SK-N-MC (cell line): ENCODE measurements around the gene CPM.

Source experiments
- DNase-seq: peaks from one replicate; pipeline ENCODE4 v3.0.0-alpha.2; 2011; ENCODE audit warnings: low read depth, low spot score
- H3K27ac ChIP-seq: fragments of 200-600 bp; sonication (generic); 2 replicates; pipeline ENCODE4 v1.5.1; 2016; ENCODE audit warnings: mixed run types
- H3K36me3 ChIP-seq: fragments of 200-600 bp; sonication (generic); 2 replicates; pipeline ENCODE4 v1.6.1; 2017; ENCODE audit warnings: antibody characterized with exemption, low read length, mixed read lengths; ENCODE audit not compliant: insufficient read depth
- H3K4me3 ChIP-seq: fragments of 200-600 bp; sonication (generic); 2 replicates; pipeline ENCODE4 v1.5.1; 2016
- H3K9ac ChIP-seq: fragments of 200-600 bp; sonication (generic); 2 replicates; pipeline ENCODE4 v1.8.0; 2017; ENCODE audit warnings: mixed run types, mixed read lengths; ENCODE audit not compliant: insufficient read length
- H3K9me3 ChIP-seq: fragments of 200-600 bp; sonication (generic); 2 replicates; pipeline ENCODE4 v1.6.1; 2017; ENCODE audit warnings: low read depth, mild to moderate bottlenecking, antibody characterized with exemption, low read length, moderate library complexity, mixed read lengths
- EZH2 ChIP-seq: fragments of 200-600 bp; sonication (generic); IDR thresholded peaks from one replicate; pipeline ENCODE4 v1.6.1; 2017; ENCODE audit warnings: antibody characterized with exemption
- FOXP2 ChIP-seq: optimal IDR thresholded peaks from 2 replicates; pipeline ENCODE3; 2011; ENCODE audit warnings: mild to moderate bottlenecking, moderate library complexity; ENCODE audit not compliant: insufficient read depth; ENCODE audit errors: extremely low read length, control extremely low read depth
- POLR2AphosphoS5 ChIP-seq: IDR thresholded peaks from 2 replicates; pipeline ENCODE4 v1.6.1; 2012; ENCODE audit warnings: mild to moderate bottlenecking, low read depth, low read length, borderline replicate concordance

Gene CPM

GRCh38 chr12:68839183-68840147 is 93.5 kb downstream of the CPM start:
- DNase-seq, result no peak
- H3K36me3 ChIP-seq, result peaks cover 86% of the 10 kb centered on the region
- H3K27ac ChIP-seq, result no peak overlapping the region
- no peak for TF ChIP-seq POLR2AphosphoS5
- TF ChIP-seq EZH2, result no peak
- no peak for TF ChIP-seq FOXP2
- no peak overlapping the region for H3K9ac ChIP-seq
- no peak overlapping the region for H3K4me3 ChIP-seq
- no peaks in the 10 kb centered on the region for H3K9me3 ChIP-seq

GRCh38 chr12:68838046-68838886 is 94.7 kb downstream of the CPM start:
- no peaks in the 10 kb centered on the region for H3K9me3 ChIP-seq
- TF ChIP-seq EZH2 (no peak), POLR2AphosphoS5 (no peak), FOXP2 (no peak)
- no peak overlapping the region for H3K4me3 ChIP-seq
- H3K36me3 ChIP-seq, result peaks cover 87% of the 10 kb centered on the region
- H3K27ac ChIP-seq, result no peak overlapping the region
- no peak overlapping the region for H3K9ac ChIP-seq
- peak; percentile 68 for DNase-seq

DNA sequence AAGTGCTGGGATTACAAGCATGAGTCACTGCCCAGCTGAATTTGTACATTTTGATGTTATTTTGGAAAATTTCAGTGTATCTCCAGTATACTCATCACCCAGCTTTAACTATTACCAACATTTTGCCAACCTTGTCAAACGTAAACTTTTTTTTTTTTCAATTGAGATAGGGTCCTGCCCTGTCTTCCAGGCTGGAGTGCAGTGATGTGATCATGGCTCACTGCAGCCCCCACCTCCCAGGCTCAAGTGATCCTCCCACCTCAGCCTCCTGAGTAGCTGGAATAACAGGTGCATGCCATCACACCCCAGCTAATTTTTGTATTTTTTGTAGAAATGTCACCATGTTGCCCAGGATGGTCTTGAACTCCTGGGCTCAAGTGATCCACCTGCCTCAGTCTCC is 95.8 kb downstream of the CPM start:
- Histone ChIP-seq H3K36me3 (peaks cover 84% of the 10 kb centered on the region), H3K9me3 (no peaks in the 10 kb centered on the region), H3K9ac (no peak overlapping the region), H3K27ac (no peak overlapping the region), H3K4me3 (no peak overlapping the region)
- TF ChIP-seq POLR2AphosphoS5, result no peak
- no peak for DNase-seq

DNA sequence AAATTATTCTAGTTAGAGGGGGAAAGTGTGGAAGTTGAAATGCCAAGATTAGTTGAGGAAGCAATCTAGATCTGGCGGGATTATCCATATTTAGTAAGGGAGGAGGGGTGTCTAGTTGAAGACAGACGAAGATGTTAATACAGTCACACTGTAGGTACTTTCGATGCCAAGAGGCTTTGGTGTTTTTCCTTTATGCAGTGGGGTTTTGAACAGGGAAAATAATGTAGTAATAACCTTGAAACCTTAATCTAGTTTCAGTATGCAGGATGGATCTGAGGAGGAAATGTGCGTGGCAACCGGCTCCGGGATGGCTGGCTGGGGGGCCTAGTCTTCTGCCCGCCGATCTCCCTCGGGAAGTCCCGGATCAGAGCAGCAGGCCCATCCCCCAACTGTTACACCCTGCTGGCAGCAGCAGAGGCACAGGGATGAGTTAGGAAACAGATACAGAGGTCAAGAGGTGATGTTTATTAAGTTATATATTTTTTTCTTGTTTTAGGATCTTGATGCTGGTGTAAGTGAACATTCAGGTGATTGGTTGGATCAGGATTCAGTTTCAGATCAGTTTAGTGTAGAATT is 97.5 kb downstream of the CPM start:
- peak overlapping the region; percentile 52 for H3K27ac ChIP-seq
- DNase-seq, result peak; percentile 14
- peaks cover 85% of the 10 kb centered on the region for H3K36me3 ChIP-seq
- no peak for TF ChIP-seq FOXP2
- TF ChIP-seq EZH2, result no peak
- TF ChIP-seq POLR2AphosphoS5, result no peak
- H3K9ac ChIP-seq, result no peak overlapping the region
- peak overlapping the region; percentile 21; the same call in 1 of the 2 replicates for H3K4me3 ChIP-seq
- no peaks in the 10 kb centered on the region for H3K9me3 ChIP-seq

DNA sequence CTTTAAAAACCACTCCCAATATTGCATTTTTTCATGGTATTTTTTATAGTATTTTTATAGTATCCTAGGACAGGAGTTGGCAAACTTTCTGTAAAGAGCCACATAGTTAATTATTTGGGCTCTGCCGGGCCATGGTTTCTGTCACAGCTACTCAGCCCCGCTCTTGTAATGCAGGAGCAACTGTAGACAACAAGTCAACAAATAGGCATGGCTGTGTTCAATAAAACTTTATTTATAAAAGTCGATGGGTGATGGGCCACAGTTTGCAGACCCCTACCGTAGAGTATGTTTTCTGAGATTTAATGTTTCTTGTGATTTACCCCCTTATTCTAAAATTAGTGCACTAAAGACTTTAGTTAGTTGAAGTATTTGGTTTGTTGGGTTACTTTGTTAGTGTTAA is 99.5 kb downstream of the CPM start:
- Histone ChIP-seq H3K9me3 (no peaks in the 10 kb centered on the region), H3K9ac (no peak overlapping the region), H3K4me3 (no peak overlapping the region), H3K36me3 (peaks cover 85% of the 10 kb centered on the region), H3K27ac (no peak overlapping the region)
- TF ChIP-seq POLR2AphosphoS5 (no peak), EZH2 (no peak), FOXP2 (no peak)
- DNase-seq, result no peak

DNA sequence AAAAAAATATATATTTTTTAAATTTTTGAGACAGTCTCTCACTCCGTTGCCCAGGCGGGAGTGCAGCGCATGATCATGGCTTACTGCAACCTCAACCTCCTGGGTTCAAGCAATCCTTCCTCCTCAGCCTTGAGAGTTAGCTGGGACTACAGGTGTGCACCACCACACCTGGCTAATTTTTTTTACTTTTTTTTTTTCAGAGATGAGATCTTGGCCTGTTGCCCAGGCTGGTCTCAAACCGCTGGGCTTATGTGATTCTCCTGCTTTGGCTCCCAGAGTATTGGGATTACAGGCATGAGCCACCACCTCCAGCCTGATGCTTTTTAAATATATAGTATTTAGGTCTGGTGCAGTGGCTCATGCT is 100.5 kb downstream of the CPM start:
- Histone ChIP-seq H3K9me3 (no peaks in the 10 kb centered on the region), H3K4me3 (no peak overlapping the region), H3K9ac (no peak overlapping the region), H3K36me3 (peaks cover 86% of the 10 kb centered on the region), H3K27ac (no peak overlapping the region)
- DNase-seq, result no peak
- no peak for TF ChIP-seq POLR2AphosphoS5
- TF ChIP-seq FOXP2, result no peak
- TF ChIP-seq EZH2, result no peak

DNA sequence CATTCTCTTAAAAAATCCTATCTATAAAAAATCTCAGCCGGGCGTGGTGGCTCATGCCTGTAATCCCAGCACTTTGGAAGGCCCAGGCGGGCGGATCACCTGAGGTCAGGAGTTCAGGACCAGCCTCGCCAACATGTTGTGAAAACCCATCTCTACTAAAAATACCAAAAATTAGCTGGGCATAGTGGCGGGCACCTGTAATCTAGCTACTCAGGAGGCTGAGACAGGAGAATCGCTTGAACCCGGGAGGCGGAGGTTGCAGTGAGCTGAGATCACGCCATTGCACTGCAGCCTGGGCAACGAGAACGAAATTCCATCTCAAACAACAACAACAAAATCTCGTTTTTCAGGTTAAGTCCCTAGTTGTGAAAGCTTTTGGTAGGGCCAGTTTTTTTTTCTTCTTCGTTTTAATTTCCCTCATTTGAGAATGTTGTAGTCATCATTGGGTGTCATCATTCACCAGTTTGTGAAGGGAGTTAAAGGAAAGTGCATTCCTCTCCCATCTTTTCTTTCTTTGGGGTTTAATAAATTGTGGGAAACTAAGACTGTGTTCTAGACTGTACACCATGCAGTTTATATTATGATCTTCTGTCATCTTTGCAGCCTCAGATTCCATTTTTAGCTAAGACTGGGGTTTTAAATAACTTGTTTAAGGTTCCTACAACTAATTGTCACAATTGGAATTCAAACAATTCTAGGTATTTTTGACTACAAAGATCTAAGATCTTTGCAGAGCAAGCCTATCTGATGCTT is 101.0 kb downstream of the CPM start:
- H3K27ac ChIP-seq, result no peak overlapping the region
- H3K9ac ChIP-seq, result no peak overlapping the region
- no peaks in the 10 kb centered on the region for H3K9me3 ChIP-seq
- DNase-seq, result no peak
- TF ChIP-seq EZH2 (no peak), FOXP2 (no peak), POLR2AphosphoS5 (no peak)
- H3K4me3 ChIP-seq, result no peak overlapping the region
- peaks cover 86% of the 10 kb centered on the region for H3K36me3 ChIP-seq

DNA sequence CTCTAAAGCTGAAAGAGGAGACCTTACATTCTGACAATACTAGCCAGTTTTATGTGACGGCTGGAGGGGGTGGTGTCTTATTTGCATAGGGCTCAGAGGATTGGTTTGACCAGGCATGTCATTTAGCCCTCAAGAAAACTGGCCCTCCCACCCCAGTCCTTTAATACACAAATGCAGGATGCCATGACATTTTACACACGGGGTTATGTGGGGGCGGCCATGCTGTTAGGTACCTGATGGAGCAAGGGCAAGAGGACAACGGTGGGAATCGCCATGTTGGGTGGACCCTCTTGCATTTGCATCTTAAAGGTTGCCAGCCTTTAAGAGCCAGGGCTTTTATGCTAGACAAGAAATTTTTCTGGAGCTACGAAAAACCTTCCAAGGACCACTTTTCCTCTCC is 101.7 kb downstream of the CPM start:
- no peaks in the 10 kb centered on the region for H3K9me3 ChIP-seq
- H3K4me3 ChIP-seq, result no peak overlapping the region
- TF ChIP-seq EZH2 (no peak), POLR2AphosphoS5 (no peak), FOXP2 (no peak)
- no peak for DNase-seq
- H3K9ac ChIP-seq, result no peak overlapping the region
- no peak overlapping the region for H3K27ac ChIP-seq
- H3K36me3 ChIP-seq, result peaks cover 84% of the 10 kb centered on the region
